ENCODE measurements around the gene HNRNPM.

The HNRNPM gene, protein sequence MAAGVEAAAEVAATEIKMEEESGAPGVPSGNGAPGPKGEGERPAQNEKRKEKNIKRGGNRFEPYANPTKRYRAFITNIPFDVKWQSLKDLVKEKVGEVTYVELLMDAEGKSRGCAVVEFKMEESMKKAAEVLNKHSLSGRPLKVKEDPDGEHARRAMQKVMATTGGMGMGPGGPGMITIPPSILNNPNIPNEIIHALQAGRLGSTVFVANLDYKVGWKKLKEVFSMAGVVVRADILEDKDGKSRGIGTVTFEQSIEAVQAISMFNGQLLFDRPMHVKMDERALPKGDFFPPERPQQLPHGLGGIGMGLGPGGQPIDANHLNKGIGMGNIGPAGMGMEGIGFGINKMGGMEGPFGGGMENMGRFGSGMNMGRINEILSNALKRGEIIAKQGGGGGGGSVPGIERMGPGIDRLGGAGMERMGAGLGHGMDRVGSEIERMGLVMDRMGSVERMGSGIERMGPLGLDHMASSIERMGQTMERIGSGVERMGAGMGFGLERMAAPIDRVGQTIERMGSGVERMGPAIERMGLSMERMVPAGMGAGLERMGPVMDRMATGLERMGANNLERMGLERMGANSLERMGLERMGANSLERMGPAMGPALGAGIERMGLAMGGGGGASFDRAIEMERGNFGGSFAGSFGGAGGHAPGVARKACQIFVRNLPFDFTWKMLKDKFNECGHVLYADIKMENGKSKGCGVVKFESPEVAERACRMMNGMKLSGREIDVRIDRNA

DNA sequence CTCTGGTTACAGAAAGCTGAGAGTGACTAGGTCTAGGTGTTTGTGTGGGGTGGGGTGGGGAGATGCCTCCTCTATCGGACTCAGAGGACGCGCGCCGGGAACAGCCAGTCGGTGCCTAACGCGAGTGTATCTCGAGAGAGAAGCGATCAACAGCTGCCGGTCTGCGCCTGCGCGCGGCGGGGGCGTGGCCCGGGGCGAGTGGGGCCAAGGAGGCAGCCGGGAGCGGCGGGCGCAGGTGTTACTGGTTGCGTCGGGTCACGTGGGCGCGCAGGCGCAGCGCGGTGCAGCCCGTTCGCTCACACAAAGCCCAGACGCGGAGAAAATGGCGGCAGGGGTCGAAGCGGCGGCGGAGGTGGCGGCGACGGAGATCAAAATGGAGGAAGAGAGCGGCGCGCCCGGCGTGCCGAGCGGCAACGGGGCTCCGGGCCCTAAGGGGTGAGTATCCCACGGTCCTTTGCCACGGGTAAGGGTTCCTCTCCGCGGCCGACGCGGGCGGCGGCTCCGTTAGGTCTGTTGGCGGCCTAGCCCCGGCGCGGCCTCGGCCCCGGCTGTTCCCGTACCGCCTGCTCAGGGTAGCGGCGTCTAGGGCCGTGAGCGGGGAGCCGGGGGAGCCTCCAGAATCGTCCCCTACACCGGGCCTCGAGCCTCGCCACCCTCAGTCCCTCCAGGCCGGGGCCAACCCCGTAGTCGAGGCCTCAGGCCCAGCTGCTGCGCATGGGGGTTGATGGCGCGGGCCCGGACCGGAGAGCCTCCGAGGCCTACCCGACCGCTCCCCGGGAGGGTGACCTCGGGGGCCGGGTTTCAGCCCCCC, at the start of gene HNRNPM:
TSS of gene HNRNPM (plus strand) at position 299 of the 811 bp plus-strand sequence. CDS start at position 323, 24 bp downstream.
- DNase-seq: peak; percentile 98

DNA sequence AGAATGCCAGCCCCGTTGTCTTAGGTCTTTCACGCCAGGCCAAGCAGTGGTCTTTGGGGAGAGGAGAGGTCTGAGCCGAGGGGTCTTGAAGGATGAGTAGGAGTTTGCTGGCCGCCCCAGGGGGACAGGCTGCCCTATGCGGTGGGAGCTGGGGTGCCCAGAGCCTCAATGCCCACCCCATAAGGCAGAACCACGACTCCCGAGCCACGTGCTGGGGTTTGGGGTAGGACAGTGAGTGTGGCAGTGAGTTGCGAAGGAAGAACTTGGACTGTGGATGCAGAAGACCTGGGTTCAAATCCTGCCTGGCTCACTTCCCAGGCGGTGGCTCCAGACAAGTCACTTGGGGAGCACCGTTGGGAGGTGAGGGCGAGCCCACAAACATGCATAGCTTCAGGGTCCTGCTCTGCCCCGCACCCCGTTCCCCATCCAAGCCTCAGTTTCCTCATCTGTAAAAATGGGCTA, 49.1 kb upstream of the HNRNPM start:
- no peak for DNase-seq

- no peak for DNase-seq
Observed at GRCh38 chr19:8396185-8396562, 48.6 kb upstream of the HNRNPM start.

- peak; percentile 82 for DNase-seq
Observed at GRCh38 chr19:8396563-8397203, 48.1 kb upstream of the HNRNPM start.

DNA sequence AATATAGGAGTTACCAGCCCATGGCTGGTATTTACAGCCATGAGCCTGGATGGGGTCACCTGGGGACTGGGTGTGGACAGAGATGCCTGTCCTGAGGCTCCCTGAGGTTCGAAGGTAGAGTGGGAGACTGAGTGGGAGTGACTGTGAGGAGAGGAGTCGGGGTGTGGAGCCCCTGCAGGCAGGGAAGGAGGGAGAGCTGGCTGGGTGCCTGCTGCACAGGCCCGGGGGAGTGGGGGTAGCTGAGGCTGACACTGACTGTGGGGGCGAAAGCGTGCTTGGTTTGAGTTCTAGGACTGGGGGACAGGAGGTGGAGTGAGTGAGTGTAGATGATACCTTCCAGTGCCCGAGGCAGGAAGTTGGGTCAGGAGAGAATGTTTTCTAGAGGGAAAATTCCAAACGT, 47.5 kb upstream of the HNRNPM start:
- DNase-seq: no peak

DNA sequence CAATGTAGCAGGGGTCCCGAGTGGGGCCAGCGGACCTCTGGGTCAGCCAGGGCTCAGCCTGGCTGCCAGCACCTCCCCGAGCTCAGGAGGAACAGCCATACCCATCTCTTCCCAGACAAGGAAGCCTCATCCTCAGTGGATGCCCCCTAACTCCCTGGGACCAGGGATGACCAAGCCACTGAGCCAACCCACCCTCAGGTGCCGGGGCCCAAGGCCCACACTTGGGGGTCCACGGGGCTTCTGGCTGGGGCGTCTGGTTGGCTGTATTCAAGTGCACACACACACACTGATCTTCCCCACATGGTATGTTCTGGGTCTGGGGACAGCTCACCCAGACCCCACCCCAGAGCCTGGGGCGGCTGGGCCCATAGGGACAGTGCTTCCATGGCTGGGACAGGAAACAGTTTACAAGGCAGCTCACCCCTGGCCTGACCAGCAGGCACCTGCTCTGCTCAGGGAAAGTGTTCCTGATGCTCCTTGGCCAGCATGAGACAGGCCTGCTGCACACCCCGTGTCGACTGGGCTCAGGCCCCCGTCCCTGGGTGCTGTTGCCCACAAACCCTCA, 46.9 kb upstream of the HNRNPM start:
- DNase-seq: no peak

DNA sequence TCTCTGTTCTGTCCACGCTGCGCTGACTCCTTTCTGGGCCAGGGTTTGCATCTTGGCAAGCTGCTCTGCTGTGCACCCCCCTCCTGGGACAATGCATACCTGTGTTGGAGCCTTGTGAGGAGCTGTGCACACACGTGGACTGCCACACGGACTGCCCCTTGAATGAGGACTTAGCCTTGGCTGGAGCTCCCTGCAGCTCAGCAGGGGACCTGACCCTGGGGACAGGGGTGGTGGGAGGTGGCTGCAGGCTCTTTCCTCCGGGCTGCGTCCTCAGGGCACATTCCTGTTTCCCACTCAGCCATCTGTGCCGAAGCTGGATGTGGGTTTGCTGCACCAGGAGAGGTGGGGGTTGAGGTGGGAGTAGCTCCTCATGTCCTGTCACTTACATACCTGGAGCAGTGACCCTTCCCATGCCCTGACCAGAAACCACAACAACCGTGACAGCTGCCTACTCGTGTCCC, 46.4 kb upstream of the HNRNPM start:
- DNase-seq: no peak

- DNase-seq: no peak
Observed at GRCh38 chr19:8399681-8400188, 45.0 kb upstream of the HNRNPM start.

- DNase-seq: no peak
Observed at GRCh38 chr19:8401981-8402411, 42.8 kb upstream of the HNRNPM start.

DNA sequence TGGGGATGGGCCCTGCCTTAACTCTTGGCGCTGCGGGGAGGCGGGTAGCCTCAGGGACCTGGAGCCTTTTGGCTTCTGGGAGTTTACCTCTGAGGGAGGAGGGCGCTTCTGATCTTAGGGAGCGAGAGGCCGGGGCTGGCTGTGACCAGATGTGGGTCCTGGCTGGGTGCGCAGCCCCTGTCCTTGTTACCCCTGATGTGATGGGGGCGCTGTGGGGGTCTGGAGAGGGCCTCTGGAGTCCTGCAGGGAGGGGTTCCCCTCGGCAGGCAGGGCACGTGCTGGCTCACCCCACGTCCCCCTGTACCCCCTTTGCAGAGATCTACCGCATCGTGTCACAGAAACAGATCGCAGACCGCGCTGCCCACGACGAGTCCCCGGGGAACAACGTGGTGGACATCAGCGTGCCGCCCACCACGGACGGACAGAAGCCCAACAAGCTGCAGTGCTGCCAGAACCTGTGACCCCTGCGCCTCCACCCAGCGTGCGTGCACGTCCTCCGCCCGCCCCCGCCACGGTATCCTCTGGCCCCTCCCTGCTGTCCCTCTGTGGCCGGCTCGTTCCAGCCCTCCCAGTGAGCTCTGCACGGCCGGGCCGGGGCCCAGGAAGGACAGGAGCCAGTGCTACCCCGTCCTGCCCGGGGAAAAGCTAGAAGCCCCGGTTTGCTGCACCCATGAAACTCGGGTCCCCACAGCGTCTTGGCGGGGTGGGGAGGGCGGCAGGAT, 41.5 kb upstream of the HNRNPM start:
- no peak for DNase-seq

DNA sequence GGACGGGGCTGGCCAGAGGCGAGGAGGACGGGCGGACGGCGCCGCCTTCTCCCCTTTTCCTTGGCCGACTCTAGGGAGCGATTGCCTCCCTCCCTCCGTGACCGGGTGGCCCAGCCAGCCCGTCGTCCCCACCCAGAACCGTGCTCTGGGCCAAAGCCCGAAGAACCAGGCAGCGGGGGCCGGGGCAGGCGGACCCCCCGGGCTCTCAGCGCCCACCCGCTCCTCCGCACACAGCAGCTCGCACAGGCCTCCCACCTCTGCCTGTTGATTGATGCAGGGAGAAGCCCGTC, 41.0 kb upstream of the HNRNPM start:
- no peak for DNase-seq

DNA sequence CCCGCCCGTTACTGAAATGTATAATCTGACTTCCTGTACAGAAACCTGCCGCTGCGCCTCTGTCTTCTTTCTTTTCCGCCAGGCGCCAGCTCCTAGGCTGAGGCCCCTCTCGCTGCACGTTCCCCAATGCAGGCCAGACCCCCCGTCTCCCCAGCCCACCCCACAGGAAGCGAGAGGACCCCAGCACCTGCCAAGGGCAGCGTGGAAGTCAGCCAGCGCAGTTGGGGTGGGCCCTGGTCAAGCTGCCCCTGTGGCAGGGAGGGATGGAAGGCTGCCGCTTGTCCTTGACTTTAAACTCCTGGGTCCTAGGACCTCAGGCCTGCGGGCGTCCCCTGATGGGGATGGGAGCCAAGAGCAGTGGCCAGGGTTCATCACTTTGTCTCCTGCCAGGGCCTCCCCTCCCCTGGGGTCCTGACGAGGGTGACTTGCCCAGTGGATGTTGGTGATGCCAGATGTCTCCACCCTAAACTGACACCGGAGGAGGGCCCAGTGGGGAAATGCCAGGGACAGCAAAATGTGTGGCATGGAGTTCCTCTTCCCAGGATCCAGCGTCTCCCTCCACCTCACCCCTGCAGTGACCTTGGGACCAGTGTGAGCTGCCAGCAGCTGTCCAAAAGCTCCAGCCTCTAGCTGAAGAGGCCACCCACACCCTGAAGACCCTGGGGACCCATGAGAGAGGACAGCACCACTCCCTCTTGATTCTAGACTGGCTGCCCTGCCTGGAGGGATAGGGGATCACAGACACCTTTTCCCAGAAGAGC, 40.2 kb upstream of the HNRNPM start:
- DNase-seq: no peak

DNA sequence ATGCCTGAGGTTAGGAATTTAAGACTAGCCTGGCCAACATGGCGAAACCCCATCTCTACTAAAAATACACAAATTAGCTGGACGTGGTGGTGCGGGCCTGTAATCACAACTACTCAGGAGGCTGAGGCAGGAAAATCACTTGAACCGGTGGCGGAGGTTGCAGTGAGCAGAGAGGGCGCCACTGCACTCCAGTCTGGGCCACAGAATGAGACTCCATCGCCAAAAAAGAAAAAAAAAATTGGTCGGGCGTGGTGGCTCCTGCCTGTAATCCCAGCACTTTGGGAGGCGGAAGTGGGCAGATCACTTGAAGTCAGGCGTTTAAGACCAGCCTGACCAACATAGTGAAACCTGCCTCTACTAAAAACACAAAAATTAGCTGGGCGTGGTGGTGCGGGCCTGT, 34.1 kb upstream of the HNRNPM start:
- peak; percentile 27 for DNase-seq

DNA sequence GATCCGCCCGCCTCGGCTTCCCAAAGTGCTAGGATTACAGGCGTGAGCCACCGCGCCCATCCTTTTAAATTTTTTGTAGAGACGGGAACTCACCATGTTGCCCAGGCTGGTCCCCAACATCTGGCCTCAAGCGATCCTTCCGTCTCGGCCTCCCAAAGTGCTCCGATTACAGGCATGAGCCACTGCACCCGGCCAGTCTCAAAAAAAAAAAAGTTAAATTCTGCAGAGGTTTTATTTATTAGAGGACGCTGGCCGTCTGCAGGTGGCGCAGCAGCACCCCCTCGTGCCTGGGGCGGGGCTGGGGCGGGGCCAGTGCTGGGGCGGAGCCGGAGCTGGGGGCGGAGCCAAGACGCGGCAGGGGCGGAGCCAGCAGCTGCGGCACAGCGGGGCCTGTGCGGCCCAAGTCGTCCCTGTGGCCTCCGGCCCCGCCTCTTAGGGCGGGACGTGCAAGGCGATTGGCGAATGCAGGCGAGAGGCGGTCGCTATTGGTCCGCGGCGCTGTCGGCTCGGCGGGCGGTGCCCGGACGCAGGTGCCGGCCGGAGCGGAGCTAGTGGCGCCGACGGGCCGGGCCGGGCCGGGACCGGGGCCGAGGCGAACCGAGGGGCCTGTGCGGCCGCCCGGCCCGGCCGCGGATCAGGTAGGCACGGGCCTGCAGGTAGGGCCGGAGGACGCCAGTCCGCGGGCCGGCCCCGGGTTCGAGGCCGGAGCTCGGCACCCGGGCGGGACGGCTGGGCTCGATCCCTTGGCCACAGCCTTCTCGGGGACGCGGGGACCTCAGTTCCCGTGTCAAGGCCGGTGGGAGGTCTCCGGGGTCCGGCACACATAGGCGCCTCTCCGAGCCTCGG, 31.8 kb upstream of the HNRNPM start, which contains the start of gene MARCHF2:
TSS of gene MARCHF2 (plus strand) at position 523 of the 846 bp plus-strand sequence. CDS start 8,536 bp downstream, outside the sequence.
- peak; percentile 97 for DNase-seq

GRCh38 chr19:8413629-8413995, 31.2 kb upstream of the HNRNPM start:
- peak; percentile 19 for DNase-seq

- DNase-seq: peak; percentile 32
Observed at GRCh38 chr19:8416796-8417195, 28.0 kb upstream of the HNRNPM start.

- DNase-seq: no peak
Observed at GRCh38 chr19:8421484-8422461, 23.0 kb upstream of the HNRNPM start.

DNA sequence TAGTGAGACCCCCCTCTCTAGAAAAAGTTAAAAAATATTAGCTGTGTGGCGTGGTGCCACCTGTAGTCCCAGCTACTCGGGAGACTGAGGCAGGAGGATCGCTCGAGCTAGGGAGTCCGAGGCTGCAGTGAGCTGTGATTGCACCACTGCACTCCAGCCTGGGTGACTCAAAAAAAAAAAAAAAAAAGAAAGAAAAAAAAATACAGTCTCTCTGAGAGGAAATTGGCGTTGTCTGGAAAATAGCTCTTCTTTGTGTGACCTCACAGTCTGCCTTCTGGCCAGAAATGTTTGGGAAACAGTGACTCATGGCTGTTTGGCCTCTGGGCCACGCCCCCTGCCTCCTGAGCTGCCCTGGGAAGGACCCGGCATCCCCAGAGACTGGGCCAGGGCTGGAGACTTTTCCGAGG, 21.0 kb upstream of the HNRNPM start:
- DNase-seq: peak; percentile 83

Data from hematopoietic multipotent progenitor cell treated with erythropoietin and hydrocortisone succinate and interleukin-3 and kit ligand, for 8 days (in vitro differentiated cells).